Bronchial epithelial cell (primary cell): Measurements from ENCODE around the gene CNKSR3. TPM values are rescaled to one million over a fixed set of nuclear protein-coding genes. Genes with fewer than 3 reads are reported as not detected.

Experiments
- DNase-seq: peaks from one replicate; pipeline ENCODE4 v3.0.0-alpha.2; 2010; ENCODE audit warnings: low read depth
- FAIRE-seq: peaks from 2 replicates; lab custom pipeline; 2011; peaks lifted over from hg19 to GRCh38; lab: Jason Lieb, UNC
- H3K27me3 ChIP-seq: 2 replicates; pipeline ENCODE4 v1.5.1; 2011; ENCODE audit warnings: low read length; ENCODE audit not compliant: control insufficient read depth, insufficient read depth
- H3K36me3 ChIP-seq: 2 replicates; pipeline ENCODE4 v1.5.1; 2011; ENCODE audit warnings: low read length; ENCODE audit not compliant: control insufficient read depth, insufficient read depth
- H3K4me3 ChIP-seq: 2 replicates; pipeline ENCODE4 v1.5.1; 2011; ENCODE audit warnings: mild to moderate bottlenecking, low read depth, low read length, control low read depth
- total RNA-seq: library from RNA; depleted of rRNA; stranded (reverse); fragments of >200 nt; gene quantifications from 2 replicates; pipeline ENCODE4 v1.2.1, GENCODE V29; 2014
- TF ChIP-seq, protein P1 (sequence below): IDR thresholded peaks from 2 replicates; pipeline ENCODE4 v1.5.1; 2011; ENCODE audit warnings: mild to moderate bottlenecking, moderate library complexity, low read length, control low read depth, inconsistent platforms; ENCODE audit not compliant: insufficient read depth, severe bottlenecking

Gene CNKSR3
- total RNA-seq, 1 donor from 2014 or later: 2.6 TPM

DNA sequence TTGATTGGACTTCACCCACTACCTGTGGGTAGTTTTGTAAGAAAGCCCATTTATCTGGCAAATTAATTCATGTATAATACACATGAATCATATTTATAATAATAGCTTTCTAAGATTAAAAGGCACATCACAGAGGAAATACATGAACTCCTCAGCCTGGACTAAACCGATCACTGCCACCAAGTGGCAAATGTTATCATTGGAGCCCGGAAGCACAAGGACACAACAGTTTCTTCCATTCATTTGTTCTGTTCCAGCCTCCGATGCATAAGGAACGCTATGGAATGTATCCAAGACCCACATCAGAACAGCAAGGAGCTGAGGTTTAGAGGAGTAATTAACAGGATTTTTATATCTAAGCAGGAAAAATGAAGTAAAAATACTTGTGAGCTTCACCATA lies 139.9 kb downstream of the CNKSR3 start:
- DNase-seq: peak; percentile 29
- FAIRE-seq: no peak

DNA sequence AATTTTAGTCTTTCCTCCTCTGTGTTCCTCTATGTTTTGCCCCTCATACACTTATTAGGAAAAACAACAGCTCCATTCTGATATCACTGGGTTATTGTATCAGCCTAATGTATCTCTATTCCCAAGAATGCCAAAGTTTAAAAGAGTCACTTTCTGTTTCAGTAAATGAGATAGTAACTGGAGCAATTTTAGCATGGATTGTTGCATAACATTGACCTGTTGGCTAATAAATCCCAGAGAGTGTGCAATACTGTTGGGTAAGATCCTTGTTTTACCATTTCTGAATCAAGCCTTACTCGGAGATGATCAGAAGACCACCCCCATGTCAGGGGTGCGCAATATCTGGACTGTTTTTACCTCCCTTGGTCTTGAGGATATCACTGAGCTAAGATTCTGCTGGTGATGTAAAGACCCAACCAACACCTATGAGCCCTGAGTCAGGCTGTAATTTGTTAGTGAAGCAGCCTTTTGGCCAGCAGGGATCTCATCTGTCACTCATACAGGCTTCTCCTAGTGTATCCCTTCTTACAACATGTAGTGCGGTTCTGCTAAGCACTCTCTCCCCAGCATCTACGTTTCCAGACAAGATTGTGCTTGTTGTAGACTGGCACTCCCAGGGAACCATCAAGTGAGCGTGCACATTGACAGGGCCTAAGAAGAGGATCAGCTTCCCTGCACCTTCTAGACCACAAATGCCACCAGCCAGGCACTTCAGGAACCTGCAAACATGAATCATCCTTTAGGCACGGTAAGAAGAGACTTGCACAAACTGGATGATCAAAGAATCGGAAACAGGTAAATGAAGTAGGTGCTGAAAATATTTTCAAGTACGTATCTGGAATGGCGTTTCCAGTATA lies 142.4 kb downstream of the CNKSR3 start:
- DNase-seq (peak; percentile 100), FAIRE-seq (peak; percentile 100)
- H3K36me3 ChIP-seq: no peaks in the 10 kb centered on the region
- TF ChIP-seq, protein P1, sequence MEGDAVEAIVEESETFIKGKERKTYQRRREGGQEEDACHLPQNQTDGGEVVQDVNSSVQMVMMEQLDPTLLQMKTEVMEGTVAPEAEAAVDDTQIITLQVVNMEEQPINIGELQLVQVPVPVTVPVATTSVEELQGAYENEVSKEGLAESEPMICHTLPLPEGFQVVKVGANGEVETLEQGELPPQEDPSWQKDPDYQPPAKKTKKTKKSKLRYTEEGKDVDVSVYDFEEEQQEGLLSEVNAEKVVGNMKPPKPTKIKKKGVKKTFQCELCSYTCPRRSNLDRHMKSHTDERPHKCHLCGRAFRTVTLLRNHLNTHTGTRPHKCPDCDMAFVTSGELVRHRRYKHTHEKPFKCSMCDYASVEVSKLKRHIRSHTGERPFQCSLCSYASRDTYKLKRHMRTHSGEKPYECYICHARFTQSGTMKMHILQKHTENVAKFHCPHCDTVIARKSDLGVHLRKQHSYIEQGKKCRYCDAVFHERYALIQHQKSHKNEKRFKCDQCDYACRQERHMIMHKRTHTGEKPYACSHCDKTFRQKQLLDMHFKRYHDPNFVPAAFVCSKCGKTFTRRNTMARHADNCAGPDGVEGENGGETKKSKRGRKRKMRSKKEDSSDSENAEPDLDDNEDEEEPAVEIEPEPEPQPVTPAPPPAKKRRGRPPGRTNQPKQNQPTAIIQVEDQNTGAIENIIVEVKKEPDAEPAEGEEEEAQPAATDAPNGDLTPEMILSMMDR: peak; percentile 16
- no peaks in the 10 kb centered on the region for H3K27me3 ChIP-seq
- H3K4me3 ChIP-seq: no peak overlapping the region

More for the DNA sequence above, 139.9 kb downstream of the CNKSR3 start:
- no peaks in the 10 kb centered on the region for H3K36me3 ChIP-seq
- H3K4me3 ChIP-seq: no peak overlapping the region
- TF ChIP-seq, protein P1: peak; percentile 42
- H3K27me3 ChIP-seq: no peaks in the 10 kb centered on the region

DNA sequence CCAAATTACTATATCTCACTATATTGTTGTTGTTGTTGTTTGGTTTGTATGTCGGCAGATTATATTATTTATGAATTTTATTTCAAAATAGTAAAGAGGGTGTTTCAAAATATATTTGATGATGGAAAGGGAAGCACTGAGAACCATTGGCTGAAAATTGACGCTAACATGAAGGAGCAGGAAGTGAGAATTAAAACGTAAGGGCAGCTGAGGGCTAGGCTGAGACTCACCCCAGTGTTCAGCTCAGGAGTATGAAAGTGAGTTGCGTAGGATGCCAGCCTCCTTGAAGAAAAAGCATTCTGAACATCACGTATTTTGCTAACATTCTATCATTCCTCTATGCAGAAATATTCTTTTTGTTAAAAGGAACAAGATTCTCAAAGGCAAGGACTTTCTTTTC lies 143.1 kb downstream of the CNKSR3 start:
- H3K36me3 ChIP-seq: no peaks in the 10 kb centered on the region
- no peak overlapping the region for H3K4me3 ChIP-seq
- H3K27me3 ChIP-seq: no peaks in the 10 kb centered on the region
- TF ChIP-seq, protein P1: no peak
- DNase-seq (no peak), FAIRE-seq (no peak)

DNA sequence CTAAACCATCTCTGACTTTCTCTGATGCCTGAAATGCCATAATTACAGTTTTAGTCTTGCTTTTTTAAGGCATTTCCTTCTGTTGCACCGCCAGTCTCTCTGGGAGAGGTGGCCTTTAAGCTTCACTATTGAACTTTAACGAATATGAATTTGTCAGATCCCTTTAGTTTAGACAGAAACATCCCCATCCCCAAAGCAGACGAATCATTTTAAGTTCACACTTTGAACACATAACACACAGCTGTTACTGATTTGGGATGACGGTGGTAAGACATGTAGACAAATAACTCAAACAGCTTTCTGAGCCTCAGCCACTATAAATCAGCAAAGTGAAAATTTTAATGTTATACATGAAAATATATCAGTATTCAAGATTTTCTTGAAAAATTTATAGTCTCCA lies 146.7 kb downstream of the CNKSR3 start:
- Histone ChIP-seq H3K4me3 (no peak overlapping the region), H3K36me3 (no peaks in the 10 kb centered on the region), H3K27me3 (no peaks in the 10 kb centered on the region)
- no peak for FAIRE-seq
- TF ChIP-seq, protein P1: no peak
- no peak for DNase-seq

DNA sequence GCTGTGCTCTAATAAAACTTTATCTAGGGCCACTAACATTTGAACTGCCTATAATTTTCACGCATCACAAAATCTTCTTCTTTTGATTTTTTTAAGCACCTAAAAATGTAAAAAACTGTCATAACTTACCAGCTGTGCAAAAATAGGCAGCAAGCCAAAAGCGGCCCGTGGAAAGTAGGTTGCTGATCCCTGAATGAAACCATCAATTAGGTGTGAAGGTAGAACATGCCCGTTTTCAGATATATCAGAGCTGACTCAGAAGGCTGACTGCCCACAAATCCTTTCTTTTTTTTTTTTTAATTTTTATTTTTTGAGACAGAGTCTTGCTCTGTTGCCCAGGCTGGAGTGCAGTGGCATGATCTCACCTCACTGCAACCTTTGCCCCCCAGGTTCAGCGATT lies 149.0 kb downstream of the CNKSR3 start:
- FAIRE-seq (no peak), DNase-seq (no peak)
- TF ChIP-seq, protein P1: no peak
- Histone ChIP-seq H3K27me3 (no peaks in the 10 kb centered on the region), H3K4me3 (no peak overlapping the region), H3K36me3 (no peaks in the 10 kb centered on the region)
